ENCODE data around the gene CER1. TPM values are rescaled to one million over a fixed set of nuclear protein-coding genes. Genes with fewer than 3 reads are reported as not detected.

Gene CER1
- total and polyA plus RNA-seq, 2 of the 4 experiments (the other 2 are of a cell fraction) = not detected

- Histone ChIP-seq H3K4me3 (ENCODE audit: insufficient read depth, low read depth, low read length) (no peak overlapping the region), H2BK120ac (ENCODE audit: low read depth, low read length) (no peak overlapping the region), H2BK5ac (ENCODE audit: low read depth, low read length, poor library complexity, severe bottlenecking) (peak overlapping the region; percentile 74), H2AK5ac (ENCODE audit: low read depth, low read length) (no peak overlapping the region), H3K9me1 (ENCODE audit: insufficient read depth, low read length) (0 out of 2 replicates have a peak, but pooled peaks cover 4% of the 10 kb centered on the region), H3K27ac (ENCODE audit: insufficient read depth, low read length) (no peak overlapping the region), H2BK20ac (ENCODE audit: low read depth, low read length) (no peak overlapping the region), H3K79me1 (ENCODE audit: low read depth in 1 of 2, low read length in 2 of 2) (peaks cover 3 to 8% of the 10 kb centered on the region in 2 experiments; a peak in 2 of 4 replicates), H3K36me3 (ENCODE audit: control insufficient read depth, insufficient read depth, low read length) (peaks cover 1% of the 10 kb centered on the region), H4K20me1 (ENCODE audit: insufficient read depth, low read length) (peaks cover 4% of the 10 kb centered on the region; the same call in 1 of the 2 replicates), H3K4me1 (ENCODE audit: control insufficient read depth, insufficient read depth, low read length) (peaks cover 3% of the 10 kb centered on the region; the same call in 1 of the 2 replicates), H3K9me3 (ENCODE audit: control insufficient read depth, insufficient read depth, low read length) (no peaks in the 10 kb centered on the region), H3K9ac (ENCODE audit: low read depth, low read length) (no peak overlapping the region), H3K4me2 (ENCODE audit: low read depth, low read length) (no peak overlapping the region), H2AFZ (replicated peaks; ENCODE audit: low read length, poor library complexity) (no peak overlapping the region), H3K14ac (replicated peaks; ENCODE audit: low read depth, low read length) (no peak overlapping the region), H4K91ac (ENCODE audit: insufficient read depth, low read depth, low read length) (no peak overlapping the region), H3K18ac (ENCODE audit: low read depth, low read length) (no peak overlapping the region), H3K23ac (ENCODE audit: low read depth, low read length) (no peak overlapping the region), H3K56ac (ENCODE audit: extremely low read depth, insufficient read depth, low read length) (no peak overlapping the region), H4K5ac (ENCODE audit: low read depth, low read length) (no peak overlapping the region), H3K27me3 (ENCODE audit: control insufficient read depth, insufficient read depth, low read length) (no peaks in the 10 kb centered on the region), H3K4ac (ENCODE audit: low read depth, low read length) (no peak overlapping the region), H2AK9ac (replicated peaks; ENCODE audit: low read depth, low read length, poor library complexity) (no peak overlapping the region), H2BK15ac (ENCODE audit: low read depth, low read length) (no peak overlapping the region), H4K8ac (ENCODE audit: low read depth in 2 of 2, low read length in 2 of 2) (no peak overlapping the region)
- ATAC-seq (ENCODE audit: low read depth) (peak; percentile 98), DNase-seq (peak; percentile 94)
- ChIA-PET POLR2A (ENCODE audit: unreplicated experiment) (no interaction called here), CTCF (no interaction called here)
- intact Hi-C loops (cut with micrococcal nuclease) (no loop called here), in situ Hi-C loops (cut with MboI; ENCODE audit: low sequenced_read_pairs) (no loop called here), dilution Hi-C loops (cut with HindIII; ENCODE audit: low sequenced_read_pairs, unreplicated experiment) (no loop called here)
- peak; percentile 30; the same call in 1 of the 2 replicates for TF ChIP-seq MAFK (IDR thresholded peaks at IDR 0.05; ENCODE audit: low read depth, low read length)
- TF ChIP-seq CEBPB (IDR thresholded peaks at IDR 0.05; ENCODE audit: low read depth, low read length) = no peak
- 0% methylated on average over 1 of the region's 12 CpGs; no CpG with 5 or more reads in 1 of the 2 experiments for WGBS, 2 experiments (ENCODE audit: extremely low coverage in 2 of 2, insufficient read length in 1 of 2)
- BruUV-seq (replicated peaks) = no TSS peak
Measured at GRCh38 chr9:14687042-14687719, 35.4 kb downstream of the CER1 start.

Data from IMR-90 (cell line).